Epithelial cell of proximal tubule (primary cell): ENCODE data around the gene SLC52A1. TPM values are rescaled to one million over a fixed set of nuclear protein-coding genes. Genes with fewer than 3 reads are reported as not detected.
"Not testable (repeated sequence)": the region's sequence is repeated elsewhere in the genome, so short reads cannot be mapped to it uniquely, and the experiment has no call there.

Experiments used
- DNase-seq: peaks from one replicate; pipeline ENCODE4 v3.0.0-alpha.2; 2011; ENCODE audit warnings: low read depth
- H3K4me3 ChIP-seq: 2 replicates; pipeline ENCODE4 v1.5.1; 2011; ENCODE audit warnings: low read depth, mild to moderate bottlenecking, low read length
- CTCF ChIP-seq: conservative IDR thresholded peaks from 2 replicates; pipeline ENCODE4 v1.5.1; 2012; ENCODE audit warnings: low read depth, mild to moderate bottlenecking, low read length
- total RNA-seq: library from RNA; depleted of rRNA; stranded (reverse); fragments of >200 nt; gene quantifications from 2 replicates; pipeline ENCODE4 v1.2.3, GENCODE V29; 2015

SLC52A1 gene
- 0.07 and 1.3 TPM in 2 replicates for total RNA-seq

DNA sequence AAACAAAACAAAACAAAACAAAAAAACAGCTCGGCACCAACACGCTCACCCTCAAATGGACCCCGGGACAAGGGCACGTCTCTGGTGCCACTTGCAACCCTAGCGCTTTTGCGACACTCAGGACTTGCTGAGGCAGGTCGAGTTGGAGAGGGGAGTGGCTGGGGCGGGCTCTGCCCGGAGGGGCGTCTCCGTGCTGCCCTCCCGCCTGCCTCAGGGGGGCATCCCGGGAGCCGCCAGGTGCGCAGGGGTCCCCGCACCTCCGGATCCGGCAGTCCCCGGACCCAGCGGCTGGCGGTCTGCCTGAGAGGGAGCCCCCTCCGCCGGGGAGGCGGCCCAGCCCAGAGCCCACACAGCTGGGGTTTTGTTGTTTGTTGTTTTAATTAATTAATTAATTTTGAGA, at the start of gene SLC52A1:
Gene SLC52A1, minus strand, starts transcription at position 112 of the 400 bp plus-strand sequence. CDS start 820 bp downstream, outside the sequence.
- no peak for TF ChIP-seq CTCF
- no peak for DNase-seq
- H3K4me3 ChIP-seq = peak within 1 kb of the TSS; percentile 21

- TF ChIP-seq CTCF = no peak
- no peak for DNase-seq
- H3K4me3 ChIP-seq = no peak overlapping the region
Observed at GRCh38 chr17:5080591-5080990, 45.4 kb upstream of the SLC52A1 start.

DNA sequence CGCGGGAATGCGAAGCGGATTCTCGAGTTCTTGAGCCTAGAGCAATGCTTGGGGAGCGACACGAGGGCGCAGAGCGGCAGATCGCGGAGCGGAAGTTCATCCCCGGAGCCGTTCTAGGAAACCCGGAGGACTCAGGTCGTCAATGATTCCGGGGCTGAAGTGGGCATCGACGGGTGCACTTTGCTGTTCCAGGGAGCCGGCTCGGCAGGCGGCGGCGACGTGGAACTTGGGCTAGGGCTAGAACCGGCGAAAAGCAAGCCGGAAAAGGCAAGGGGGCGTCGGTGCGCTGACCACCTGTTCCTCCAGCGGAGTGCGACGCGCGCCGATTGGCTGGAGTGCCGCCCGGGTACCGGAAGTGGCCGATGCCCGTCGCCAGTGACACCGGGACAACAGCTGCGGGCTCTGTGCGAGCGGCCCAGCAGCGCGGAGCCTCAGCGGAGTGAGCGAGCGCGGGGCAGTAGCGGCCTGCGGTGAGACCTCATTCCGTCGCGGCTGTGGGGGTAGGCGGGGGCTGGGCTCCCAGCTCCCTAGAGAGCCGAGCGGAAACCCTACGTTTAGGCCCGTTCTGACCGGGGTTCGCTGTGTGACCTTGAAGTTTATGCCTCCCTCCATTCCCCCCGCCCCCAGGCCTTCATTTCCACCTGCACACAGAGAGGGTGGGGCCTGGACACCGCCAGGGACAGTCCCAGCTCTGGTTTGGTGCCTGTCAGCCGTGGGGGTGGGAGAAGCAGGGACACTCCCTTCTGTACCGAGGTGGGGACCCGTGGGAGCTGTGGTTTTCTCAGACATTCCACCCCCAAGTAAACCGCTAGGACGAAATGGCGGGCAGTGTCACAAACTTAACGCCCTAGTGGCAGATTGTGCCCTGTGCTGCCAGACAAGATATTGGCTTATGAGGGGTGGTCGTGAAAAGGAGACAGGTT, 43.1 kb upstream of the SLC52A1 start, which contains the start of gene ZFP3:
Gene ZFP3, plus strand, starts transcription at position 362 of the 923 bp plus-strand sequence. CDS start 13,038 bp downstream, outside the sequence.
- DNase-seq = no peak
- peak within 1 kb of the TSS; percentile 73 for H3K4me3 ChIP-seq
- peak; percentile 7 for TF ChIP-seq CTCF

GRCh38 chr17:5077781-5078105, 42.5 kb upstream of the SLC52A1 start:
- TF ChIP-seq CTCF = no peak
- H3K4me3 ChIP-seq = peak overlapping the region; percentile 73
- no peak for DNase-seq

DNA sequence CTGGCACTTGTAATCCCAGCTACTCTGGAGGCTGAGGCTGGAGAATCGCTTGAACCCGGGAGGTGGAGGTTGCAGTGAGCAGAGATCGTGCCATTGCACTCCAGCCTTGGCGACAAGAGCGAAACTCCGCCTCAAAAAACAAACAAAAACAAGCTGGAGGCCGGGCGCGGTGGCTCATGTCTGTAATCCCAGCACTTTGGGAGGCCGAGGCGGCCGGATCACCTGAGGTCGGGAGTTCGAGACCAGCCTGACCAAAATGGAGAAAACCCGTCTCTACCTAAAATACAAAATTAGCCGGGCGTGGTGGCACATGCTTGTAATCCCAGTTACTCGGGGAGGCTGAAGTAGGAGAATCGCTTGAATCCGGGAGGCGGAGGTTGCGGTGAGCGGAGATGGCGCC, 42.0 kb upstream of the SLC52A1 start:
- DNase-seq = not testable (repeated sequence)

GRCh38 chr17:5075472-5075871, 40.2 kb upstream of the SLC52A1 start:
- not testable (repeated sequence) for DNase-seq

More for the DNA sequence above, 42.0 kb upstream of the SLC52A1 start:
- not testable (repeated sequence) for H3K4me3 ChIP-seq

GRCh38 chr17:5069724-5070123, 34.5 kb upstream of the SLC52A1 start:
- H3K4me3 ChIP-seq = no peak overlapping the region
- no peak for TF ChIP-seq CTCF
- DNase-seq = no peak

More at GRCh38 chr17:5075472-5075871, 40.2 kb upstream of the SLC52A1 start:
- H3K4me3 ChIP-seq = not testable (repeated sequence)

- TF ChIP-seq CTCF = no peak
- DNase-seq = no peak
- no peak overlapping the region for H3K4me3 ChIP-seq
Observed at GRCh38 chr17:5068236-5068635, 33.0 kb upstream of the SLC52A1 start.
